Measurements from ENCODE around the gene RHO.

- TF ChIP-seq CTCF (conservative IDR thresholded peaks at IDR 0.05 in 1 of 2, IDR thresholded peaks at IDR 0.05 in 1 of 2; ENCODE audit: low read depth in 1 of 2, low read length in 2 of 2) = no peak
- TF ChIP-seq EZH2 (IDR thresholded peaks at IDR 0.05; ENCODE audit: low read length, missing control alignments) = no peak
Observed at GRCh38 chr3:129530251-129530791, 1.9 kb downstream of the RHO start.
